Large intestine (tissue), 12 donors: ENCODE measurements around the gene HEYL. TPM values are rescaled to one million over a fixed set of nuclear protein-coding genes. Genes with fewer than 3 reads are reported as not detected.

Experiments used
- DNase-seq, 2 donors: peaks; one replicate each; pipeline versions ENCODE4 v3.0.0 to v3.0.0-alpha.2; 2013
- H3K27ac ChIP-seq: one replicate; pipeline ENCODE4 v1.5.1; 2013; ENCODE audit warnings: low read length
- H3K27me3 ChIP-seq: 2 replicates; pipeline ENCODE4 v1.6.1; 2013; ENCODE audit warnings: low read length; ENCODE audit not compliant: control insufficient read depth, insufficient read depth
- H3K36me3 ChIP-seq: 2 replicates; pipeline ENCODE4 v1.6.1; 2013; ENCODE audit warnings: low read length; ENCODE audit not compliant: control insufficient read depth, insufficient read depth
- H3K4me1 ChIP-seq: one replicate; pipeline ENCODE4 v1.6.1; 2013; ENCODE audit warnings: low read length; ENCODE audit not compliant: control insufficient read depth, insufficient read depth
- H3K4me3 ChIP-seq: one replicate; pipeline ENCODE4 v1.5.1; 2013; ENCODE audit warnings: low read length
- H3K9me3 ChIP-seq: one replicate; pipeline ENCODE4 v1.6.1; 2013; ENCODE audit warnings: mild to moderate bottlenecking, low read depth, low read length, moderate library complexity; ENCODE audit not compliant: control insufficient read depth
- WGBS: methylation state at CpG from one replicate; pipeline ENCODE4 v1.1.5; 2013; ENCODE audit warnings: low lambda C conversion rate; ENCODE audit not compliant: insufficient coverage; 5-methylcytosine and 5-hydroxymethylcytosine counted together
- long read RNA-seq, 11 donors: transcript quantifications; one replicate each; lab custom pipeline, GENCODE V29; 2026
- polyA plus RNA-seq: library from polyadenylated mRNA; unstranded; fragments of 120-200 nt; gene quantifications from one replicate; pipeline ENCODE4 v1.2.1, GENCODE V29; 2013

Gene HEYL
- polyA plus RNA-seq = 6.4 TPM
- long read RNA-seq, donor 1, partial matches to known transcripts = 0 of 1 reads
- long read RNA-seq, donor 1, other reads (novel, unspliced or antisense) = 0 of 1 reads
- long read RNA-seq, donor 2, transcript HEYL-201 (5 exons, 3,661 nt) = major isoform, 7 of 7 reads
- long read RNA-seq, donor 2, partial matches to known transcripts = 0 of 7 reads
- long read RNA-seq, donor 2, other reads (novel, unspliced or antisense) = 0 of 7 reads
- long read RNA-seq, donor 3 = 0 reads
- long read RNA-seq, donor 4 = 0 reads
- long read RNA-seq, donor 5, partial matches to known transcripts = 0 of 2 reads
- long read RNA-seq, donor 5, other reads (novel, unspliced or antisense) = 0 of 2 reads
- long read RNA-seq, donor 6, partial matches to known transcripts = 0 of 3 reads
- long read RNA-seq, donor 6, other reads (novel, unspliced or antisense) = 0 of 3 reads
- long read RNA-seq, donor 7, partial matches to known transcripts = 0 of 1 reads
- long read RNA-seq, donor 7, other reads (novel, unspliced or antisense) = 0 of 1 reads
- long read RNA-seq, donor 8, partial matches to known transcripts = 0 of 3 reads
- long read RNA-seq, donor 8, other reads (novel, unspliced or antisense) = 0 of 3 reads
- long read RNA-seq, donor 9 = 0 reads
- long read RNA-seq, donor 10, partial matches to known transcripts = 0 of 2 reads
- long read RNA-seq, donor 10, other reads (novel, unspliced or antisense) = 0 of 2 reads
- long read RNA-seq, donor 11, partial matches to known transcripts = 0 of 3 reads
- long read RNA-seq, donor 11, other reads (novel, unspliced or antisense) = 0 of 3 reads

DNA sequence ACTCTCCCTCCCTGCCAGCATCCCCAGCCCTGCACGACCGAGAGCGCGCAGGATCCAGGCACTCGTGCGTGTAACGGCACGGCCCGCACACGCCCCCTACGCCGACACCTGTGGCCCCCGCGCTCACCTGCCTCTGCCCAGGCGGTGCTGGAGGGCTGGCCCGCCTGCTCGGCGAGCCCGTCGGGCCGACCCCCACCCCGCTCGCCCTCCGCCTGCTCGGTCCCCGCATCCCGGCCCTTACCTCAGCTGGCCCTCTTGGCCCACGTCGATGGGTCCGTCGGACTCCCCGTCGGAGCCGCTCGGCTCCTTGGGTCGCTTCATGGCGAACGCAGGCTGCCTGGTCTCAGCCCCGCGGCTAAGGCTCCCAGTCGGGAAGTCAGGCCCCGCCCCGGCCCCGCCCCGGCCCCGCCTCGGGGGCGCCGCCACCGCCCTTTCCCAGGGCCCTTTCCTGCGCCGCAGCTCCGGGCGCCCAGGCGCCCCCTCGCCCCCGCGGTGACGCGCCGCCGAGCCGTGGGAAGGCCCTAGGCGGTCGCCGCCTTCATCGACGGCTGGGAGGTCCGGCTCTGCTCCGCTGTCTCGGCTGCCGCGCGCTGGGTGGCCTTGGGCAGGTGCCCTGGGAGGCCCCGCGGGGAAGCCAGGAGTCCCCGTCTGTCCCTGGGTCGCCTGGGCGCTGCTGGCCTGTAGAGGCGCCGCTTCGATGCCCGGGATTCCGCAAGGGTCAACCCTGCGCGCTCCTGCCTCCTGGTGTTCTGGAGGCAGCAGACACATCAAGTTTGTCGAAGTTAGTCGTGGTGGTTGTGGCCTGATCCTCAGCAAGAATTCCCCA, at the start of gene HEYL:
TSS of gene HEYL (minus strand) at position 339 of the 826 bp plus-strand sequence. CDS start at position 321, 18 bp downstream.
- no peak within 1 kb of the TSS for H3K27ac ChIP-seq

DNA sequence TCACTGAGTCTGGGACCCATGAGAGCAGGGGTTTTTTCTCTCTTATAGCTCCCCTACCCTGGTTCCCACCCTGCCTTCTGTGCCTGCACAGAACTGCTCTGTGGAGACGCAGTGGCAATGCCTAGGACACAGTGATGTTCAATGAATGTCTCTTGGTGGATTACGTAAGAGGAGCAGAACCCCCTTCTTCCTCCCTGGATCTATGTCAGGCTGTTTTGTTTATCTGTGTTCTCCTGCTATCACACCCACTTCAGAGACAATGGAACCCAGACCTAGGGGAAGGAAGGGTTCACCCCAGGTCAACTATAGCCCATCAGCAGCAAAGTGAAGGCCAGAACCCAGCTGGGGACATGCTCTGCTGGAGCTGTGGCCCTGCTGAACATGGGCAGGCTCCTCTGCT, 49.8 kb upstream of the HEYL start:
- Histone ChIP-seq H3K4me1 (peaks cover 12% of the 10 kb centered on the region), H3K4me3 (no peak overlapping the region), H3K36me3 (no peaks in the 10 kb centered on the region), H3K27me3 (peaks cover 94% of the 10 kb centered on the region), H3K27ac (no peak overlapping the region), H3K9me3 (peaks cover 8% of the 10 kb centered on the region)
- no peak for DNase-seq
- no CpG with 5 or more reads among the region's 2 CpGs for WGBS

More for the DNA sequence above, at the start of gene HEYL:
- peak; percentile 53 to 65 for DNase-seq
- peak within 1 kb of the TSS; percentile 23 for H3K4me3 ChIP-seq
- no peaks in the 10 kb centered on the region for H3K9me3 ChIP-seq
- peaks cover 75% of the 10 kb centered on the region for H3K27me3 ChIP-seq
- no peaks in the 10 kb centered on the region for H3K36me3 ChIP-seq
- no CpG with 5 or more reads among the region's 88 CpGs for WGBS
- H3K4me1 ChIP-seq = no peaks in the 10 kb centered on the region

DNA sequence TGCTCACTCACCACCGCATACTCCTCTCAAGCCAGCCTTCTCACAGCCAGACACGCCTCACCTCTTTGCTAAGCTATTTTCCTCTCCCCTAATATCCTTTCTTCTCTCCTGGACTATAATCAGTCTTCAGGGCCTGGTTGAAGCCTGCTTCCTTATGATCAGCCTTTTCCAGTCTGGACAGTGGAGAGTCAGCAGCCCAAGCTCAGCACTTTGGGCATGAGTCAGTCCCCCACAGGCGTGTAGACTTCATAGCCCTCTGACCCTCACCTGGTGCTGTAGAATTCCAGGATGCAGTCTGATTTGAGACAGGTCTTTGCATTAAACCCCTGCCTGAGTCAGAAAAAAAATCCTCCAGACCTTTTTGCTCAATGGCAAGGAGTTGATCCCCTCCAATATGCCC, 49.3 kb upstream of the HEYL start:
- peaks cover 94% of the 10 kb centered on the region for H3K27me3 ChIP-seq
- 40% methylated on average over 2 of the region's 3 CpGs for WGBS
- DNase-seq = no peak
- no peak overlapping the region for H3K4me3 ChIP-seq
- H3K36me3 ChIP-seq = no peaks in the 10 kb centered on the region
- H3K9me3 ChIP-seq = peaks cover 8% of the 10 kb centered on the region
- peaks cover 12% of the 10 kb centered on the region for H3K4me1 ChIP-seq
- no peak overlapping the region for H3K27ac ChIP-seq

DNA sequence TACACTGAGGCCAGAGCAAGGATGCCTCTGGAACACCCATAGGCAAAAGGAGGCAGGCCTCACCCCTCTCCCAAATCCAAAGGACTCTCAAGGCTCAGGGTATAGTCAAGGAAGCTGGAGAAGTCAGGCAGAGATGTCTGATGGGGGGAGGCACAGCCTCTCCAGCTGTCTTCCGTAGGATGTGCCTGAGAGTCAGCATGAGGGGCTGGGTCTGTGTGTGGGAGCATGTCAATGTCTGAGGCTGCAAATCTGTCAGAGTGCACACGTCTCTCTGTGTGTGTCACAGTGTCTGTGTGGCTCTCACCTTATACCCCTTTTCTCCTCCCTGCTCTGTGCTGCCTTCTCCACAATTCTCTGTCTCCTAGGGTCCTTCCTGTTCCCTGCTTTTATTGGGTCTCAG, 47.8 kb upstream of the HEYL start:
- WGBS = no CpG with 5 or more reads among the region's 2 CpGs
- no peak for DNase-seq

DNA sequence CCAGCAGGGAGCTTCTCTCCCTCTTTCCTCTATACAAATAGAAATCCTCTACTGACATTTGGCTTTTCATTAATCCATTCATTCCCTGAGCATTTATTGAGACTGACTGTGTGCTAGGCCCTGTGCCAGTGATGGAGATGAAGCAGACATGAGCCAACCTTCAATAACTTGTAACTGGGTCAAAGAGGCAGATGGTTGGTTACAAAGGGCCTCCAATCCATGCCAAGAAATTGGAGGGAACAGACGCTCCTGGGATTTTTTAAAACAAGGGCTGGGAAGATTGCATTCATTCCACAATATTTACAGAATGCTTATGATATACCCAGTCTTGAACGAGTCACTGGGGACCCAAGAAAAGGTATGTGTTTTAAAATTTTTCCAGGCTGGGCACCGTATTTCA, 45.6 kb upstream of the HEYL start:
- Histone ChIP-seq H3K27me3 (peaks cover 92% of the 10 kb centered on the region), H3K36me3 (no peaks in the 10 kb centered on the region), H3K9me3 (no peaks in the 10 kb centered on the region), H3K4me3 (no peak overlapping the region), H3K4me1 (no peaks in the 10 kb centered on the region), H3K27ac (no peak overlapping the region)
- no CpG with 5 or more reads among the region's 3 CpGs for WGBS
- no peak for DNase-seq

More for the DNA sequence above, 47.8 kb upstream of the HEYL start:
- H3K4me3 ChIP-seq = no peak overlapping the region
- no peaks in the 10 kb centered on the region for H3K36me3 ChIP-seq
- H3K27me3 ChIP-seq = peaks cover 94% of the 10 kb centered on the region
- peaks cover 8% of the 10 kb centered on the region for H3K4me1 ChIP-seq
- H3K9me3 ChIP-seq = peaks cover 5% of the 10 kb centered on the region
- no peak overlapping the region for H3K27ac ChIP-seq

DNA sequence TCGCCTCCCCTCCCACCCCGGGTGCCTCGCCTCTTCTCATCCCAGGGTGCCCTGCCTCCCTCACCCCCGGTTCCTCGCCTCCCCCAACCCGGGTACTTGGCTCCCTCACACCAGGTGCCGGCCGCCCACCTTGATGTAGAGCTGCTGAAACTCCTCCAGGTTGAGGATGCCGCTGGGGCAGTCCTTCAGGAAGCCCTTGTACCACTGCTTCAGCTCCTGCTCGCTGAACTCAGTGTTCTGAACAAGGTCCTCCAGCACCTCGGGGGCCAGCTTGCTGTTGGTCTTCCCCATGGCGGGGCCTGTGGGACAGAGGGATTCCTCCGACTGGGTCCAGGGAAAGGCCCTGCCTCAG, 44.8 kb upstream of the HEYL start:
- Histone ChIP-seq H3K27ac (no peak overlapping the region), H3K36me3 (no peaks in the 10 kb centered on the region), H3K4me3 (no peak overlapping the region), H3K9me3 (no peaks in the 10 kb centered on the region), H3K27me3 (peaks cover 92% of the 10 kb centered on the region), H3K4me1 (no peaks in the 10 kb centered on the region)
- no peak for DNase-seq
- no CpG with 5 or more reads among the region's 13 CpGs for WGBS

DNA sequence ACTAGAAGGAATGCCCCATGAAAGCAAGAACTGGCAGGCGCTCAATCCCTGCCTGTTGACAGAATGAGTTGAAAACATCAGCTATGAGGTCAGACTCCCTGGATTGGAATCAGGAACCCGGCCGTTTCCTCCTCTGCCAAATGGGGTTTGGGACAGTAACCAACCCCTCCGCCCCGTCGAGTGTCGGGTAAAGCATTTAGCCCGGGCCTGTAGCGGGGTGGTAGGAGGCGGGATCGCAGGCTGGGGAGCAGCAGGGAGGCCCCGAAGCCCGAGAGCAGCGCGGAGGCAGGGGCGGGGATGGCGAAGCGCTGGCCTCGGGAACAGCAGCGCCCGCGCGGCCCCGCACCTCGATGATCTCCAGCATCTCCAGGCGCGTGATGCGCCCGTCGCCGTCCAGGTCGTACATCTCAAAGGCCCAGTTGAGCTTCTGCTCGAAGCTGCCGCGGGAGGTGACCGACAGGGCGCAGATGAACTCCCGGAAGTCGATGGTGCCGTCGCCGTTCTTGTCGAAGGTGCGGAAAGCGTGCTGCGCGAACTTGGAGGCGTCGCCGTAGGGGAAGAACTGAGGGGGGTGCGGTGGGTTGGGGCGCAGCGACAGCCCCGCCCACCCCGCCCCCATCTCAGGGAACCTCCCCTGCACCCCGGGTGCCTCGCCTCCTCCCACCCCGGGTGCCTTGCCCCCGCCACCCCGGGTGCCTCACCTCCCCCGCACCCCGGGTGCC, 44.3 kb upstream of the HEYL start:
- WGBS = no CpG with 5 or more reads among the region's 62 CpGs
- peaks cover 86% of the 10 kb centered on the region for H3K27me3 ChIP-seq
- no peaks in the 10 kb centered on the region for H3K36me3 ChIP-seq
- DNase-seq = peak in 1 of 2 donors; percentile 28
- H3K27ac ChIP-seq = no peak overlapping the region
- H3K4me3 ChIP-seq = no peak overlapping the region
- no peaks in the 10 kb centered on the region for H3K4me1 ChIP-seq
- H3K9me3 ChIP-seq = no peaks in the 10 kb centered on the region

DNA sequence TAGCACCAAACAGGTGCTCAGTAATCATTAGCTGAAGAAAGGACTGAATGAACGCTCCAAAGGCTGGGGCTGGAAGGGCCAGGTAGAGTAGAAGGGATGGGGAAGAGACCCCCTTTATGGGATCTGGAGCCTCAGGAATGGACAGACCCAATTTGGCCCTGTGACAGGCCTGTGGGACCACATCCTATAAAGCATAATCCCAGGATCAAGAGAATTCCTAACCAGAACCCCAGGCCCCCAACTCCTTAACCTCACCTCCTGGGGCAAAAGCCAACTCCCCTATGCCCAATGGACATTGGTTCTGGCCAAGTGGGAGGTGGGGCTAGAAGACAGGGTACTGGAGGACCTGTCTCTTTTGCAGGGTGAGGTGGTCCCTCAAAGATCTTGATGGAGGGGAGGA, 42.6 kb upstream of the HEYL start:
- Histone ChIP-seq H3K36me3 (no peaks in the 10 kb centered on the region), H3K9me3 (no peaks in the 10 kb centered on the region), H3K27ac (no peak overlapping the region), H3K4me1 (no peaks in the 10 kb centered on the region), H3K4me3 (no peak overlapping the region), H3K27me3 (peaks cover 73% of the 10 kb centered on the region)
- DNase-seq = no peak
- no CpG with 5 or more reads among the region's 1 CpG for WGBS

DNA sequence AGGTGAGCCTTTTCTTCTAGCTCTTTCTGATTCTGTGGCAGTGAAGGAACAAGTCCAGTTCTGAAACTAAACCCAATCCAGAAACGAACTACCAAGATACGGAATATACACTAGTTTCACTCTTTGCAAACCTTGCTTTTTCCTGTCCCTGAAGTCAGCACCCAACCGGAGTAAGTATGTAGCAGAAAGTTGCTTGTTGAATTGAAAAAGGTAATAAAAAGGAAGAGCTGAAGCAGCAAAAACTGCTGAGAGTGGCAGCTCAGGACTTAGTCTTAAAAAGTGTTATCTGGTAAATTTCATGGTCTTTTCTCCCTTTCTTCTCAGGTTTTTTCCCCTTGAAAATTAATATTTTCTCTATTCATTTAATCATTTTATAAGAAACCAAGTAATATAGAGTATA, 41.9 kb upstream of the HEYL start:
- no peak for DNase-seq
- WGBS = no CpG with 5 or more reads among the region's 3 CpGs
- Histone ChIP-seq H3K36me3 (no peaks in the 10 kb centered on the region), H3K4me1 (no peaks in the 10 kb centered on the region), H3K27me3 (peaks cover 66% of the 10 kb centered on the region), H3K9me3 (no peaks in the 10 kb centered on the region), H3K27ac (no peak overlapping the region), H3K4me3 (no peak overlapping the region)
